GM11168 (cell line): ENCODE measurements around the gene RASSF7.

Experiments used
- in situ Hi-C: fragments of 300-500 bp; cut with MboI; formaldehyde crosslinking; loops from one replicate; pipeline ENCODE4 v1.12.0; 2022; ENCODE audit warnings: low sequenced_read_pairs; ENCODE audit not compliant: unreplicated experiment

RASSF7 gene

GRCh38 chr11:550021-550745 lies 10.6 kb upstream of the RASSF7 start:
- in situ Hi-C loops = loop anchor here (10.0 kb wide), 1 partner anchor 165 kb away; no protein-coding TSS in a partner anchor

DNA sequence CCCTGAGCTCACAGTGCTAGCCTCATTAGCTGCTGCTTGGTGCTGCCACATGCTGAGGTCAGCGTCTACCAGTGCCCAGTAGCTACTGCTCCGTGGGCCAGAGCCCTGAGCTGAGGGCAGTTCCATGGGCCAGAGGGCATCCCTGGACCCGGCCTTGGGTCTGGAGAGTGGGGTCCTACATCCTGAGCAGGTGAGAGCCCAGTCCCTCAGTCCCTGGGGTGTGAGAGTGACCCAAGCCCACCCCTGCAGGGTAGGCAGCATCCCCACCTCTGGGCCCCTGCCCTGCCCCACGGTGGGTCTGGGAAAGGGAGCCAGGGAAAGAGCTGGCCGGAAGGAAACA lies 10.1 kb upstream of the RASSF7 start:
- in situ Hi-C loops = loop anchor here (10.0 kb wide), 1 partner anchor 164 kb away; no protein-coding TSS in a partner anchor

DNA sequence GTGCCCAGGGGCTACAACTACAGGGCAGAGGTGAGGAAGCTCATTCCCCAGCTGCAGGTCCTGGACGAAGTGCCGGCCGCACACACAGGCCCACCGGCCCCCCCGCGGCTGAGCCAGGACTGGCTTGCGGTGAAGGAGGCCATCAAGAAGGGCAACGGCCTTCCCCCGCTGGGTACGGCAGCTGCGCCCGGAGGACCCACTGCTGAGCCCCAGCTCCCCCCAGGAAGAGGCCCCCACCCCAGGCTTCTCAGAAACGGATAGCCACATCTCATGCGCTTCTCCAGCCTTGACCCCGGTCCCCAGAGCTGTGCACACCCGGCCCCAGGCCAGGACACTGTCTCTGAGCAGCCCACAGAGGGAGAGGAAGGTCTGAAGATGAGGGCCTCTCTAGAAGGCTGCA lies 9.6 kb upstream of the RASSF7 start:
- in situ Hi-C loops = loop anchor here (10.0 kb wide), 1 partner anchor 164 kb away; no protein-coding TSS in a partner anchor

- in situ Hi-C loops = loop anchor here (10.0 kb wide), 1 partner anchor 163 kb away; no protein-coding TSS in a partner anchor
Measured at GRCh38 chr11:551596-551995, 9.2 kb upstream of the RASSF7 start.

- in situ Hi-C loops = loop anchor here (10.0 kb wide), 1 partner anchor 161 kb away; no protein-coding TSS in a partner anchor
Measured at GRCh38 chr11:553083-553987, 7.4 kb upstream of the RASSF7 start.

DNA sequence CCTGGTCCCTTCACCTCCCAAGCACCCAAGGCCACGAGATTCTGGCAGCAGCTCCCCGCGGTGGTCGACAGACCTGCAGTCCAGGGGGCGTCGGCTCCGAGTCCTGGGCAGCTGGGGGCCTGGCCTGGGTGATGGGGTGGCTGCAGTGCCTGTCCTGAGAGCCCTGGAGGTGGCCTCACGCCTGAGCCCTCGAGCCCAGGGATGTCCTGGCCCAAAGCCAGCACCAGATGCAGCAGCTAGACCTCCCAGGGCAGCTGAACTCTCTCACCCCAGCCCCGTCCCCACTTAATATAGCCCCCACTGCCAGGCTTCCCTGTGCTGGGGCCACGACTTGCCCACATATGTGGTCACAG lies 6.8 kb upstream of the RASSF7 start:
- in situ Hi-C loops = loop anchor here (10.0 kb wide), 1 partner anchor 161 kb away; no protein-coding TSS in a partner anchor

DNA sequence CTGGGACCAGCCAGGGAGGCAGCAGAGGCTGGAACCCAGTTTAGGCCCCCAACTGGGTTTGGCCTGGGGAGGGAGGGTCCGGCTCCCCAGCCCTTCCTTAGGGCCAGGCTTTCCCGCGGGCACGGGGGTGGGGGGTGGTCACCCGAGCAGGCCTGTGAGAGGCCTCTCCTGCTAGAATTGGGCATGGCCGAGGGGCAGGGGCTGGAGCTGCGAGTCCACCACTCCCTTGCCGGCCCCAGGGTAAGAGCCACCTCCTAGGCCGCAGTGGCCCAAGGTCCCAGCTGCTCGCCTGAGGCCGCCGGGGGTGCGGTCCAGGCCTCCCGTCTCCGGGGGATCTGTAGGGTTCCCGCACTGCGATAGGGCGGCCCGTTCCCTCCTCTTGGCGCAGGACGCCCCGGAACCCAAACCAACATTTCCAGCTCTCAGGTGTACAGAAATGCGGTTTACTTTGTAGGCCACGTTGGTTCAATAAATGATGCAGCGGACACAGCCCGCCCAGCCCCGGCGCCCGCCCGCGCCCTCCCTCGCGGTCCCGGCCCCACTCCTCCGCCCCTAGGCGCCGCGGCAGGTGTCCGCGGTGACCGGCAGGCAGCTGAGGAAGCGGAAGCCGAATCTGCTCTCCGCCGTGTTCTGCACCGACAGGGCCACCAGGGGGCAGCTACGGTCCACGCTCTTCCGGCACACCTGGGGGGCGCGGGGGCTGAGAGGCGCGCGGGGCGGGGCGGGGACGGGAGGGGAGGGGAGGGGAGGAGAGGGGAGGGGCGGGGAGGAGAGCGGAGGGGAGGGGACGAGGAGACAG lies 6.1 kb upstream of the RASSF7 start:
- in situ Hi-C loops = loop anchor here (10.0 kb wide), 1 partner anchor 160 kb away; no protein-coding TSS in a partner anchor

GRCh38 chr11:555227-555779 lies 5.5 kb upstream of the RASSF7 start:
- in situ Hi-C loops = loop anchor here (10.0 kb wide), 1 partner anchor 159 kb away; no protein-coding TSS in a partner anchor

GRCh38 chr11:555780-556661 lies 4.7 kb upstream of the RASSF7 start:
- in situ Hi-C loops = loop anchor here (10.0 kb wide), 1 partner anchor 159 kb away; no protein-coding TSS in a partner anchor

- in situ Hi-C loops = loop anchor here (10.0 kb wide), 1 partner anchor 158 kb away; no protein-coding TSS in a partner anchor
Measured at GRCh38 chr11:556662-557256, 4.0 kb upstream of the RASSF7 start.

GRCh38 chr11:557328-558132 lies 3.2 kb upstream of the RASSF7 start:
- in situ Hi-C loops = loop anchor here (10.0 kb wide), 1 partner anchor 157 kb away; no protein-coding TSS in a partner anchor

DNA sequence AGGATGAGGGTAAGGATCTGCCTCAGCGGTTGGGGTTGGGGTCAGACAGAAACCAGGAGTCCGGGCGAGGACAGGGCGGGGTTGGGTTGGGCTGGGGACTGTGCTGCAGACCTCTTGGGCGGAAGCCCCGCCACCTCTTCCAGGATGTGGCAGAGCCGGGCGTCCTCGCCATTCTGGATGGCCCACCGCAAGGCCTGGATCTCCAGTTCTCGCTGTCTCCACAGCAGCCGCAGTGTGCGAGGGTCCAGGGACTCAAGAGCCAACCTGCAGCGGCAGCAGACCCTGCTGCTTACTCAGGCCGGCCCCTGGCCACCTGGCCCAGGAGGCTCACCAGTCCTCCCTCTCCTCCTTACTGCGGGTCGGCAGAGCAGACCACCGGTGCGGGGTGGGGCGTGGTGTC lies 2.3 kb upstream of the RASSF7 start:
- in situ Hi-C loops = loop anchor here (10.0 kb wide), 1 partner anchor 156 kb away; no protein-coding TSS in a partner anchor

DNA sequence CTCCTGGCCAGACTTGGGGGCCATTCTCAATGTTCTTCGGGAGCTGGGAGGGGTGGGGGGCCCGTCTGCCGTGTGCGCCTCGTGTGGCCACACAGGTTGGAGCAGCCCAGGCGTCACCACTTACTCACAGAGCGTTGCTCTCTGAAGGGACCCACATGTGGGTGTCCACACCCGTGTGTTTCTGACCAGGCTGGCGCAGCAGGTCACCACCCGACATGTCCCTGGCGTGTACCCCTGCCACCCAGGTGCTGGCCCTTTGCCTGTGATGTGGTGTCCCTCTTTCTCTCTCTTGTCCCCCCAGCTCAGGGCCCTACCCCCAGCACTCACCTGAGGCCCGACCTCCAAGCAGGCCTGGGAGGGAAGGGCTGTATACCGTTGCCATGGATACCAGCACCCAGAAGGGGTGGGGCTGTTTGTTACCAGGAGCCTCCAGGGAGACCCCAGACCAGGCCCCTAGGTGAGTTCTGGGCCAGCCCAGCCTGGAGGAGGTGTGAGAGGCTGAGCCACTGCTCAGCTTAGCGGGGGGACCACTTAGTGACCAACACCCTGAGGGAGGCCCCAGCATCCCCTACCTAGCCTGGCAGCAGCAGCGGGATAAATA lies 1.6 kb upstream of the RASSF7 start:
- in situ Hi-C loops = loop anchor here (10.0 kb wide), 1 partner anchor 156 kb away; no protein-coding TSS in a partner anchor

DNA sequence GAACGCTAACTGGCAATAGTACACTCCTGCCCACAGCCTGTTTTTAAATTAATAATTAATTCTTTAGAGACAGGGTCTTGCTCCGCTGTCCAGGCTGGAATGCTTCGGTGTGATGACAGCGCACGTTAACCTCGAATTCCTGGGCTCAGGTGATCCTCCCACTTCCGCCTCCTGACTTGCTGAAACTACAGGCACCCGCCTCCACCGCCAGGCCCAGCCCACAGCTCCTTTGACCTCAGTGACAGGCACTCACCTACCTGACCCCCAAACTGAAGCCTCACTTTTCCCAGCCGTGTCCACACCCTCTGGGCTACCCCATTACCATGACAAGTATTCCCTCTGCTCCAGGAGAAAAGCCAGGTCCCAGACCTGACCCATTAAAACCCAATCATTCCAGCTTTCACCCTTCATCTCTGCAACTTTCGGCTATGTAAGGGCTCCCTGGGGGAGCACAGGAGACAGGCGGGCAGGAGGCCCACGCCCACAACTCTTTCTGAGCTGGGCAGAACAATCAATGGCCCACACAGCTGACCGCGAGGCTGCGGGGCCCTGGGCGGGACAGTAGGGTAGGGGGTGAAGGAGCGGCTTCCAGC lies 962 bp upstream of the RASSF7 start:
- in situ Hi-C loops = loop anchor here (10.0 kb wide), 1 partner anchor 155 kb away; no protein-coding TSS in a partner anchor

GRCh38 chr11:561148-562003 lies 606 bp downstream of the RASSF7 start:
- in situ Hi-C loops = no loop called here
